GM23338 (cell line): ENCODE measurements around the gene CHST13. TPM values are rescaled to one million over a fixed set of nuclear protein-coding genes. Genes with fewer than 3 reads are reported as not detected.

Experiments
- ATAC-seq: fragments of 200-7000 bp; cut with Tn5 transposase; 3 replicates; pipeline ENCODE4 v1.9.1; 2020
- DNase-seq: peaks from one replicate; pipeline ENCODE4 v3.0.0-alpha.2; 2015; ENCODE audit warnings: low spot score
- H2AFZ ChIP-seq: fragments of 200-600 bp; sonication (generic); 2 replicates; pipeline ENCODE4 v1.8.0; 2016; ENCODE audit warnings: antibody characterized with exemption, mild to moderate bottlenecking, moderate library complexity
- H3F3A ChIP-seq: fragments of 200-600 bp; sonication (generic); replicated peaks from 2 replicates; pipeline ENCODE4 v1.8.0; 2017; ENCODE audit warnings: antibody characterized with exemption, mixed run types, low read depth
- H3K27ac ChIP-seq: fragments of 200-600 bp; sonication (generic); 2 replicates; pipeline ENCODE4 v1.6.1; 2016; ENCODE audit warnings: low read depth
- H3K27me3 ChIP-seq: fragments of 200-600 bp; sonication (generic); 2 replicates; pipeline ENCODE4 v1.8.0; 2016; ENCODE audit warnings: mild to moderate bottlenecking, mixed run types, moderate library complexity; ENCODE audit not compliant: insufficient read depth
- H3K36me3 ChIP-seq: fragments of 200-600 bp; sonication (generic); 2 replicates; pipeline ENCODE4 v1.8.0; 2016; ENCODE audit warnings: mild to moderate bottlenecking; ENCODE audit not compliant: insufficient read depth
- H3K4me1 ChIP-seq: fragments of 200-600 bp; sonication (generic); 2 replicates; pipeline ENCODE4 v1.8.0; 2016; ENCODE audit warnings: mild to moderate bottlenecking, moderate library complexity; ENCODE audit not compliant: insufficient read depth
- H3K4me2 ChIP-seq: fragments of 200-600 bp; sonication (generic); 2 replicates; pipeline ENCODE4 v1.7.1; 2017; ENCODE audit warnings: mixed run types
- H3K4me3 ChIP-seq: fragments of 200-600 bp; sonication (generic); 2 replicates; pipeline ENCODE4 v1.6.1; 2016; ENCODE audit warnings: mixed run types
- H3K79me2 ChIP-seq: fragments of 200-600 bp; sonication (generic); replicated peaks from 2 replicates; pipeline ENCODE4 v1.8.0; 2017; ENCODE audit warnings: mild to moderate bottlenecking; ENCODE audit not compliant: insufficient read depth
- H3K9me2 ChIP-seq: fragments of 200-600 bp; sonication (generic); 2 replicates; pipeline ENCODE4 v1.8.0; 2017; ENCODE audit not compliant: insufficient read depth
- H4K20me1 ChIP-seq: fragments of 200-600 bp; sonication (generic); replicated peaks from 2 replicates; pipeline ENCODE4 v1.8.0; 2017; ENCODE audit warnings: mild to moderate bottlenecking; ENCODE audit not compliant: insufficient read depth
- H3K27ac Mint-ChIP-seq: 2 replicates; pipeline ENCODE4 v1.8.0; 2020; ENCODE audit warnings: inconsistent platforms, mild to moderate bottlenecking, moderate library complexity, mixed read lengths
- H3K27me3 Mint-ChIP-seq: 3 replicates; pipeline ENCODE4 v1.8.0; 2022; ENCODE audit warnings: low read depth, mild to moderate bottlenecking, moderate library complexity, mixed read lengths, inconsistent platforms; ENCODE audit not compliant: insufficient read depth, poor library complexity
- H3K36me3 Mint-ChIP-seq: 3 replicates; pipeline ENCODE4 v1.8.0; 2021; ENCODE audit warnings: low read depth, mild to moderate bottlenecking, inconsistent platforms, moderate library complexity, mixed read lengths
- H3K4me1 Mint-ChIP-seq: 3 replicates; pipeline ENCODE4 v1.8.0; 2020; ENCODE audit warnings: mild to moderate bottlenecking, inconsistent platforms, mixed read lengths
- H3K4me3 Mint-ChIP-seq: 3 replicates; pipeline ENCODE4 v1.8.0; 2021; ENCODE audit warnings: moderate library complexity, mild to moderate bottlenecking, inconsistent platforms, mixed read lengths
- H3K9me3 Mint-ChIP-seq: 3 replicates; pipeline ENCODE4 v1.8.0; 2020; ENCODE audit warnings: moderate library complexity, mild to moderate bottlenecking, inconsistent platforms, mixed read lengths
- CREB1 ChIP-seq: fragments of 250-450 bp; sonication (Bioruptor Pico); IDR thresholded peaks from 2 replicates; pipeline ENCODE4 v1.5.0; 2020; ENCODE audit warnings: low read depth, mild to moderate bottlenecking, moderate library complexity
- CTCF ChIP-seq, 2 experiments: fragments of 200-600 bp in 1 of 2; sonication (generic) in 1 of 2; conservative IDR thresholded peaks; 2 replicates each; pipeline versions ENCODE4 v1.5.1 to v1.6.1; 2016 to 2017; ENCODE audit warnings: antibody characterized with exemption in 2 of 2, low read depth in 2 of 2, mild to moderate bottlenecking in 2 of 2, moderate library complexity in 1 of 2
- ETS1 ChIP-seq: IDR thresholded peaks from 2 replicates; pipeline ENCODE4 v1.6.1; 2016; ENCODE audit warnings: antibody characterized with exemption
- EZH2 ChIP-seq: fragments of 200-600 bp; sonication (generic); IDR thresholded peaks from one replicate; pipeline ENCODE4 v1.8.0; 2017; ENCODE audit warnings: antibody characterized with exemption, mild to moderate bottlenecking, low read depth; ENCODE audit not compliant: unreplicated experiment
- EZH2phosphoT487 ChIP-seq: fragments of 200-600 bp; sonication (generic); IDR thresholded peaks from one replicate; pipeline ENCODE4 v1.8.1; 2018; ENCODE audit warnings: antibody characterized with exemption; ENCODE audit not compliant: unreplicated experiment
- JUNB ChIP-seq: IDR thresholded peaks from one replicate; pipeline ENCODE4 v1.6.1; 2016; ENCODE audit warnings: antibody characterized with exemption; ENCODE audit not compliant: unreplicated experiment
- NANOG ChIP-seq: IDR thresholded peaks from 2 replicates; pipeline ENCODE4 v1.6.1; 2016; ENCODE audit warnings: antibody characterized with exemption, borderline replicate concordance
- POLR2AphosphoS5 ChIP-seq: IDR thresholded peaks from 2 replicates; pipeline ENCODE4 v1.6.1; 2016; ENCODE audit warnings: antibody characterized with exemption, low read depth
- STAT1 ChIP-seq: IDR thresholded peaks from one replicate; pipeline ENCODE4 v1.6.1; 2016; ENCODE audit warnings: antibody characterized with exemption; ENCODE audit not compliant: unreplicated experiment
- ZNF114 ChIP-seq: fragments of 250-450 bp; sonication (Bioruptor Pico); IDR thresholded peaks from 2 replicates; pipeline ENCODE4 v1.5.0; 2020; ENCODE audit warnings: mild to moderate bottlenecking, moderate library complexity
- ZNF331 ChIP-seq: fragments of 250-450 bp; sonication (Bioruptor Pico); IDR thresholded peaks from 2 replicates; pipeline ENCODE4 v1.5.0; 2020; ENCODE audit warnings: low read depth, mild to moderate bottlenecking, moderate library complexity
- polyA plus RNA-seq: library from polyadenylated mRNA; unstranded; fragments of >200 nt; fragmentation: Nextera tagmentation; extraction: Ambion mirVana; gene quantifications from 2 replicates; pipeline ENCODE4 v1.2.1, GENCODE V29; 2016
- total RNA-seq: library from RNA; depleted of rRNA; stranded (reverse); fragments of >200 nt; shearing (Covaris generic); gene quantifications from 2 replicates; pipeline ENCODE4 v1.2.3, GENCODE V29; 2014
- TF ChIP-seq, protein P1 (sequence below): IDR thresholded peaks from one replicate; pipeline ENCODE4 v1.6.1; 2018; ENCODE audit warnings: antibody characterized with exemption; ENCODE audit not compliant: unreplicated experiment
- TF ChIP-seq, protein P2 (sequence below): fragments of 250-450 bp; sonication (Bioruptor Pico); IDR thresholded peaks from 2 replicates; pipeline ENCODE4 v1.5.0; 2020; ENCODE audit warnings: mild to moderate bottlenecking, moderate library complexity

The CHST13 gene
- total and polyA plus RNA-seq, 2 experiments from 2014 or later, result 3.7 to 8.4 TPM

DNA sequence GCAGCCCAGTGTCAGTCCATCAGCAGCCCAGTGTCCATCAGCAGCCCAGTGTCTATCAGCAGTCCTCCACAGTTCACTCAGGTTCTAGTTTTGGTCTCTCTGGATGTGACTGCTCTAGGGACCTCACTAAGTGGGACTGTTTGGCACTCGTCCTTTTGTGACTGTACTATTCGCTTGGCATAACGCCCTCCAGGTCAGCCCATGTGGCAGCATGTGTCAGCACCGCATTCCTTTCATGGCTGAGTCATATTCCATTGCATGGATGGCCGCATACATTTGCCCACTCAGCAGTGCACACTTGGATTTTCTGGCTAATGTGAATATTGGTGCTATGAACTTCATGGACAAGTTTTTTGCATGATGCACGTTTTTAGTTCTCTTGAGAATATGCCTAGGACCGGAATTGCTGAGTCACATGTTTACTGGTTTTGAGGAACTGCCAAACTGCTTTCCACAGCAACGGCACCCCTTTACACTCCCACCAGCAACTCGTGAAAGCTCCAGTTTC lies 16.4 kb downstream of the CHST13 start:
- Histone ChIP-seq H3K4me1 (no peaks in the 10 kb centered on the region; the same call in 1 of the 2 replicates), H3K27ac (no peak overlapping the region), H3K4me2 (no peak overlapping the region), H2AFZ (no peak overlapping the region), H3K36me3 (no peaks in the 10 kb centered on the region), H3K9me2 (no peaks in the 10 kb centered on the region), H3F3A (0 out of 2 replicates have a peak, but pooled peaks cover 5% of the 10 kb centered on the region), H3K27me3 (peaks cover 11% of the 10 kb centered on the region; the same call in 1 of the 2 replicates), H3K79me2 (no peaks in the 10 kb centered on the region), H3K4me3 (no peak overlapping the region), H4K20me1 (no peaks in the 10 kb centered on the region)
- TF ChIP-seq CTCF (conservative IDR thresholded peaks at IDR 0.05; ENCODE audit: low read depth in 2 of 2), result no peak
- TF ChIP-seq CREB1 (CRISPR knock-in tag), result no peak
- no peak for TF ChIP-seq NANOG
- TF ChIP-seq EZH2phosphoT487, result no peak
- no peak for TF ChIP-seq JUNB
- TF ChIP-seq ETS1, result no peak
- TF ChIP-seq ZNF331 (CRISPR knock-in tag), result no peak
- TF ChIP-seq POLR2AphosphoS5, result no peak
- TF ChIP-seq, protein P1, sequence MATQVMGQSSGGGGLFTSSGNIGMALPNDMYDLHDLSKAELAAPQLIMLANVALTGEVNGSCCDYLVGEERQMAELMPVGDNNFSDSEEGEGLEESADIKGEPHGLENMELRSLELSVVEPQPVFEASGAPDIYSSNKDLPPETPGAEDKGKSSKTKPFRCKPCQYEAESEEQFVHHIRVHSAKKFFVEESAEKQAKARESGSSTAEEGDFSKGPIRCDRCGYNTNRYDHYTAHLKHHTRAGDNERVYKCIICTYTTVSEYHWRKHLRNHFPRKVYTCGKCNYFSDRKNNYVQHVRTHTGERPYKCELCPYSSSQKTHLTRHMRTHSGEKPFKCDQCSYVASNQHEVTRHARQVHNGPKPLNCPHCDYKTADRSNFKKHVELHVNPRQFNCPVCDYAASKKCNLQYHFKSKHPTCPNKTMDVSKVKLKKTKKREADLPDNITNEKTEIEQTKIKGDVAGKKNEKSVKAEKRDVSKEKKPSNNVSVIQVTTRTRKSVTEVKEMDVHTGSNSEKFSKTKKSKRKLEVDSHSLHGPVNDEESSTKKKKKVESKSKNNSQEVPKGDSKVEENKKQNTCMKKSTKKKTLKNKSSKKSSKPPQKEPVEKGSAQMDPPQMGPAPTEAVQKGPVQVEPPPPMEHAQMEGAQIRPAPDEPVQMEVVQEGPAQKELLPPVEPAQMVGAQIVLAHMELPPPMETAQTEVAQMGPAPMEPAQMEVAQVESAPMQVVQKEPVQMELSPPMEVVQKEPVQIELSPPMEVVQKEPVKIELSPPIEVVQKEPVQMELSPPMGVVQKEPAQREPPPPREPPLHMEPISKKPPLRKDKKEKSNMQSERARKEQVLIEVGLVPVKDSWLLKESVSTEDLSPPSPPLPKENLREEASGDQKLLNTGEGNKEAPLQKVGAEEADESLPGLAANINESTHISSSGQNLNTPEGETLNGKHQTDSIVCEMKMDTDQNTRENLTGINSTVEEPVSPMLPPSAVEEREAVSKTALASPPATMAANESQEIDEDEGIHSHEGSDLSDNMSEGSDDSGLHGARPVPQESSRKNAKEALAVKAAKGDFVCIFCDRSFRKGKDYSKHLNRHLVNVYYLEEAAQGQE, result no peak
- TF ChIP-seq, protein P2, sequence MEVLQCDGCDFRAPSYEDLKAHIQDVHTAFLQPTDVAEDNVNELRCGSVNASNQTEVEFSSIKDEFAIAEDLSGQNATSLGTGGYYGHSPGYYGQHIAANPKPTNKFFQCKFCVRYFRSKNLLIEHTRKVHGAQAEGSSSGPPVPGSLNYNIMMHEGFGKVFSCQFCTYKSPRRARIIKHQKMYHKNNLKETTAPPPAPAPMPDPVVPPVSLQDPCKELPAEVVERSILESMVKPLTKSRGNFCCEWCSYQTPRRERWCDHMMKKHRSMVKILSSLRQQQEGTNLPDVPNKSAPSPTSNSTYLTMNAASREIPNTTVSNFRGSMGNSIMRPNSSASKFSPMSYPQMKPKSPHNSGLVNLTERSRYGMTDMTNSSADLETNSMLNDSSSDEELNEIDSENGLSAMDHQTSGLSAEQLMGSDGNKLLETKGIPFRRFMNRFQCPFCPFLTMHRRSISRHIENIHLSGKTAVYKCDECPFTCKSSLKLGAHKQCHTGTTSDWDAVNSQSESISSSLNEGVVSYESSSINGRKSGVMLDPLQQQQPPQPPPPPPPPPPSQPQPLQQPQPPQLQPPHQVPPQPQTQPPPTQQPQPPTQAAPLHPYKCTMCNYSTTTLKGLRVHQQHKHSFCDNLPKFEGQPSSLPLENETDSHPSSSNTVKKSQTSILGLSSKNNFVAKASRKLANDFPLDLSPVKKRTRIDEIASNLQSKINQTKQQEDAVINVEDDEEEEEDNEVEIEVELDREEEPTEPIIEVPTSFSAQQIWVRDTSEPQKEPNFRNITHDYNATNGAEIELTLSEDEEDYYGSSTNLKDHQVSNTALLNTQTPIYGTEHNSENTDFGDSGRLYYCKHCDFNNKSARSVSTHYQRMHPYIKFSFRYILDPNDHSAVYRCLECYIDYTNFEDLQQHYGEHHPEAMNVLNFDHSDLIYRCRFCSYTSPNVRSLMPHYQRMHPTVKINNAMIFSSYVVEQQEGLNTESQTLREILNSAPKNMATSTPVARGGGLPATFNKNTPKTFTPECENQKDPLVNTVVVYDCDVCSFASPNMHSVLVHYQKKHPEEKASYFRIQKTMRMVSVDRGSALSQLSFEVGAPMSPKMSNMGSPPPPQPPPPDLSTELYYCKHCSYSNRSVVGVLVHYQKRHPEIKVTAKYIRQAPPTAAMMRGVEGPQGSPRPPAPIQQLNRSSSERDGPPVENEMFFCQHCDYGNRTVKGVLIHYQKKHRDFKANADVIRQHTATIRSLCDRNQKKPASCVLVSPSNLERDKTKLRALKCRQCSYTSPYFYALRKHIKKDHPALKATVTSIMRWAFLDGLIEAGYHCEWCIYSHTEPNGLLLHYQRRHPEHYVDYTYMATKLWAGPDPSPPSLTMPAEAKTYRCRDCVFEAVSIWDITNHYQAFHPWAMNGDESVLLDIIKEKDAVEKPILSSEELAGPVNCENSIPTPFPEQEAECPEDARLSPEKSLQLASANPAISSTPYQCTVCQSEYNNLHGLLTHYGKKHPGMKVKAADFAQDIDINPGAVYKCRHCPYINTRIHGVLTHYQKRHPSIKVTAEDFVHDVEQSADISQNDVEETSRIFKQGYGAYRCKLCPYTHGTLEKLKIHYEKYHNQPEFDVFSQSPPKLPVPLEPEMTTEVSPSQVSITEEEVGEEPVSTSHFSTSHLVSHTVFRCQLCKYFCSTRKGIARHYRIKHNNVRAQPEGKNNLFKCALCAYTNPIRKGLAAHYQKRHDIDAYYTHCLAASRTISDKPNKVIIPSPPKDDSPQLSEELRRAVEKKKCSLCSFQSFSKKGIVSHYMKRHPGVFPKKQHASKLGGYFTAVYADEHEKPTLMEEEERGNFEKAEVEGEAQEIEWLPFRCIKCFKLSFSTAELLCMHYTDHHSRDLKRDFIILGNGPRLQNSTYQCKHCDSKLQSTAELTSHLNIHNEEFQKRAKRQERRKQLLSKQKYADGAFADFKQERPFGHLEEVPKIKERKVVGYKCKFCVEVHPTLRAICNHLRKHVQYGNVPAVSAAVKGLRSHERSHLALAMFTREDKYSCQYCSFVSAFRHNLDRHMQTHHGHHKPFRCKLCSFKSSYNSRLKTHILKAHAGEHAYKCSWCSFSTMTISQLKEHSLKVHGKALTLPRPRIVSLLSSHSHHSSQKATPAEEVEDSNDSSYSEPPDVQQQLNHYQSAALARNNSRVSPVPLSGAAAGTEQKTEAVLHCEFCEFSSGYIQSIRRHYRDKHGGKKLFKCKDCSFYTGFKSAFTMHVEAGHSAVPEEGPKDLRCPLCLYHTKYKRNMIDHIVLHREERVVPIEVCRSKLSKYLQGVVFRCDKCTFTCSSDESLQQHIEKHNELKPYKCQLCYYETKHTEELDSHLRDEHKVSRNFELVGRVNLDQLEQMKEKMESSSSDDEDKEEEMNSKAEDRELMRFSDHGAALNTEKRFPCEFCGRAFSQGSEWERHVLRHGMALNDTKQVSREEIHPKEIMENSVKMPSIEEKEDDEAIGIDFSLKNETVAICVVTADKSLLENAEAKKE (CRISPR knock-in tag), result no peak
- TF ChIP-seq STAT1, result no peak
- no peak for TF ChIP-seq EZH2
- TF ChIP-seq ZNF114 (CRISPR knock-in tag), result no peak
- H3K27me3 Mint-ChIP-seq, result peaks cover 8% of the 10 kb centered on the region
- H3K4me1 Mint-ChIP-seq, result peaks cover 6% of the 10 kb centered on the region; the same call in 2 of the 3 replicates
- H3K36me3 Mint-ChIP-seq, result peaks cover 3% of the 10 kb centered on the region; the same call in 1 of the 3 replicates
- DNase-seq (no peak), ATAC-seq (no peak)
- H3K27ac Mint-ChIP-seq, result no peak overlapping the region
- no peak overlapping the region for H3K4me3 Mint-ChIP-seq
- no peaks in the 10 kb centered on the region for H3K9me3 Mint-ChIP-seq
